Measurements from ENCODE around the gene DAPK1.

DNA sequence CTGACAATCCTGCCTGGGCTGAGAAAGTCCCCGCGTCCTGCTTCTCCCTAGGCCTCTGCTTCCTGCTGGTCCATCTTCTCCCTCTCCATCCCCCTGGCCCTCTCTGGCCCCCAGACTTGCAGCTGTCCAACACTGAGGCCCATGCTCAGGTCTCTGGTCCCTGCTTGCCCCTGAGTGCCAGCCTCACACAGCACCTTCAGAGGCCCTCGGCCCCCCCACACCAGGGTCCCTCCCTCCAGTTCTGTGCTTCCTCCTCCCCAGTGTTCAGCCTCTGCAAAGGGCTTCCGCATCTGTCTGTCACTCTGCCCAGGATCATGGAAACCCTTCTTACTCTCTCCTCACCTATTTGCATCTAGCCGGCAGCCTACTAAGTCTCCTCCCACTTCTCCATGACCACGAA is 165.9 kb downstream of the DAPK1 start:
- TF ChIP-seq, protein P1, sequence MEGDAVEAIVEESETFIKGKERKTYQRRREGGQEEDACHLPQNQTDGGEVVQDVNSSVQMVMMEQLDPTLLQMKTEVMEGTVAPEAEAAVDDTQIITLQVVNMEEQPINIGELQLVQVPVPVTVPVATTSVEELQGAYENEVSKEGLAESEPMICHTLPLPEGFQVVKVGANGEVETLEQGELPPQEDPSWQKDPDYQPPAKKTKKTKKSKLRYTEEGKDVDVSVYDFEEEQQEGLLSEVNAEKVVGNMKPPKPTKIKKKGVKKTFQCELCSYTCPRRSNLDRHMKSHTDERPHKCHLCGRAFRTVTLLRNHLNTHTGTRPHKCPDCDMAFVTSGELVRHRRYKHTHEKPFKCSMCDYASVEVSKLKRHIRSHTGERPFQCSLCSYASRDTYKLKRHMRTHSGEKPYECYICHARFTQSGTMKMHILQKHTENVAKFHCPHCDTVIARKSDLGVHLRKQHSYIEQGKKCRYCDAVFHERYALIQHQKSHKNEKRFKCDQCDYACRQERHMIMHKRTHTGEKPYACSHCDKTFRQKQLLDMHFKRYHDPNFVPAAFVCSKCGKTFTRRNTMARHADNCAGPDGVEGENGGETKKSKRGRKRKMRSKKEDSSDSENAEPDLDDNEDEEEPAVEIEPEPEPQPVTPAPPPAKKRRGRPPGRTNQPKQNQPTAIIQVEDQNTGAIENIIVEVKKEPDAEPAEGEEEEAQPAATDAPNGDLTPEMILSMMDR (IDR thresholded peaks at IDR 0.05), result no peak
- TF ChIP-seq POLR2A (IDR thresholded peaks at IDR 0.05), result no peak

Measured in testis (tissue), 2 donors.